SU-DHL-6 (cell line): ENCODE data around the gene ZBTB11.
"Not testable (repeated sequence)": the region's sequence is repeated elsewhere in the genome, so short reads cannot be mapped to it uniquely, and the experiment has no call there.

Source experiments
- H2AFZ ChIP-seq: fragments of 200-600 bp; sonication (generic); 2 replicates; pipeline ENCODE4 v1.6.1; 2014; ENCODE audit warnings: low read depth, mild to moderate bottlenecking, moderate library complexity, mixed read lengths, antibody characterized with exemption, low read length; ENCODE audit not compliant: severe bottlenecking
- H3F3A ChIP-seq: fragments of 200-600 bp; shearing (Covaris generic); 2 replicates; pipeline ENCODE4 v1.6.0; 2016; ENCODE audit warnings: antibody characterized with exemption, mild to moderate bottlenecking; ENCODE audit not compliant: insufficient read depth
- H3K27ac ChIP-seq: fragments of 200-600 bp; sonication (generic); 2 replicates; pipeline ENCODE4 v1.5.1; 2016; ENCODE audit warnings: low read depth, mild to moderate bottlenecking, low read length, moderate library complexity, mixed read lengths
- H3K27me3 ChIP-seq: fragments of 200-600 bp; sonication (generic), shearing (Covaris generic); 2 replicates; pipeline ENCODE4 v1.6.0; 2014; ENCODE audit warnings: mild to moderate bottlenecking, low read length
- H3K36me3 ChIP-seq: fragments of 200-600 bp; sonication (generic); 2 replicates; pipeline ENCODE4 v1.6.1; 2014; ENCODE audit warnings: mild to moderate bottlenecking, low read length, mixed read lengths
- H3K4me2 ChIP-seq: fragments of 300-600, 200-600 bp; shearing (Covaris generic), sonication (generic); 2 replicates; pipeline ENCODE4 v1.6.0; 2014; ENCODE audit warnings: low read length, low read depth, mild to moderate bottlenecking; ENCODE audit not compliant: poor library complexity, severe bottlenecking
- H3K4me3 ChIP-seq: fragments of 200-600 bp; sonication (generic); 2 replicates; pipeline ENCODE4 v1.5.1; 2014; ENCODE audit warnings: antibody characterized with exemption, low read length, mild to moderate bottlenecking, mixed read lengths; ENCODE audit not compliant: insufficient read depth, poor library complexity, severe bottlenecking
- H3K79me2 ChIP-seq: fragments of 200-600 bp; sonication (generic); 2 replicates; pipeline ENCODE4 v1.6.1; 2014; ENCODE audit warnings: mild to moderate bottlenecking, low read length, moderate library complexity; ENCODE audit not compliant: insufficient read depth
- H3K9ac ChIP-seq: fragments of 200-600 bp; sonication (generic); 2 replicates; pipeline ENCODE4 v1.7.0; 2014; ENCODE audit warnings: mild to moderate bottlenecking, low read length
- H3K9me2 ChIP-seq: fragments of 200-600 bp; sonication (generic); replicated peaks from 2 replicates; pipeline ENCODE4 v1.6.1; 2014; ENCODE audit warnings: low read length; ENCODE audit not compliant: insufficient read depth
- H3K9me3 ChIP-seq: fragments of 200-600 bp; sonication (generic); 2 replicates; pipeline ENCODE4 v1.6.1; 2014; ENCODE audit warnings: low read length, mixed read lengths; ENCODE audit not compliant: insufficient read depth
- H4K20me1 ChIP-seq: fragments of 200-600 bp; sonication (generic); 2 replicates; pipeline ENCODE4 v1.6.1; 2014; ENCODE audit warnings: low read depth, mild to moderate bottlenecking, antibody characterized with exemption, low read length, moderate library complexity, mixed read lengths
- CTCF ChIP-seq: fragments of 200-600 bp; sonication (generic); IDR thresholded peaks from one replicate; pipeline ENCODE4 v1.5.1; 2017; ENCODE audit warnings: antibody characterized with exemption, mild to moderate bottlenecking, low read length, moderate library complexity; ENCODE audit not compliant: insufficient read depth, poor library complexity, severe bottlenecking
- EZH2phosphoT487 ChIP-seq: fragments of 200-600 bp; sonication (generic), shearing (Covaris generic); conservative IDR thresholded peaks from 2 replicates; pipeline ENCODE4 v1.6.1; 2018; ENCODE audit warnings: mild to moderate bottlenecking, antibody characterized with exemption, low read length, moderate library complexity, mixed read lengths

ZBTB11 gene

GRCh38 chr3:101618726-101619125 lies 58.2 kb downstream of the ZBTB11 start:
- TF ChIP-seq CTCF (no peak), EZH2phosphoT487 (no peak)
- H3K79me2 ChIP-seq: no peaks in the 10 kb centered on the region

DNA sequence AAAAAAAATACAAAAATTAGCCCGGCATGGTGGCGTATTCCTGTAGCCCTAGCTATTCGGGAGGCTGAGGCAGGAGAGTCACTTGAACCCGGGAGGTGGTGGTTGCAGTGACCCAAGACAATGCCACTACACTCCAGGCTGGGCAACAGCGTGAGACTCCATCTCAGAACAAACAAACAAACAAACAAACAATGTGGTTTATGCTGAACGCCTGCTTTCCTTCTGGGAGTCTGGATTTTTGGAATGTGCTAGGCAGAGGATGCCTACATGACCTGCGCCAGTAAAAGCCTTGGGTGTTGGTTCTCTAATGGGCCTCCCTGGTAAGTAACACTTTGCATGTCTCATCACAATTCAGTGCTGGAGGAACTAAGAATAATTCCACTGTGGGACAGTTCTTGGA lies 59.5 kb downstream of the ZBTB11 start:
- H3K9me2 ChIP-seq: no peaks in the 10 kb centered on the region
- H3K9ac ChIP-seq: no peak overlapping the region
- no peaks in the 10 kb centered on the region for H3K79me2 ChIP-seq
- H3K9me3 ChIP-seq: no peaks in the 10 kb centered on the region
- TF ChIP-seq EZH2phosphoT487 (no peak), CTCF (no peak)
- no peak overlapping the region for H2AFZ ChIP-seq
- no peaks in the 10 kb centered on the region for H3K36me3 ChIP-seq
- H3K4me2 ChIP-seq: no peak overlapping the region
- no peaks in the 10 kb centered on the region for H3F3A ChIP-seq
- no peak overlapping the region for H3K4me3 ChIP-seq
- H4K20me1 ChIP-seq: no peaks in the 10 kb centered on the region
- no peak overlapping the region for H3K27ac ChIP-seq
- no peaks in the 10 kb centered on the region for H3K27me3 ChIP-seq

More at GRCh38 chr3:101618726-101619125, 58.2 kb downstream of the ZBTB11 start:
- Histone ChIP-seq H3K9ac (no peak overlapping the region), H3K4me2 (no peak overlapping the region), H3K9me3 (no peaks in the 10 kb centered on the region), H2AFZ (no peak overlapping the region), H3K27me3 (no peaks in the 10 kb centered on the region), H4K20me1 (no peaks in the 10 kb centered on the region), H3F3A (no peaks in the 10 kb centered on the region), H3K9me2 (no peaks in the 10 kb centered on the region), H3K4me3 (no peak overlapping the region), H3K36me3 (no peaks in the 10 kb centered on the region), H3K27ac (no peak overlapping the region)

DNA sequence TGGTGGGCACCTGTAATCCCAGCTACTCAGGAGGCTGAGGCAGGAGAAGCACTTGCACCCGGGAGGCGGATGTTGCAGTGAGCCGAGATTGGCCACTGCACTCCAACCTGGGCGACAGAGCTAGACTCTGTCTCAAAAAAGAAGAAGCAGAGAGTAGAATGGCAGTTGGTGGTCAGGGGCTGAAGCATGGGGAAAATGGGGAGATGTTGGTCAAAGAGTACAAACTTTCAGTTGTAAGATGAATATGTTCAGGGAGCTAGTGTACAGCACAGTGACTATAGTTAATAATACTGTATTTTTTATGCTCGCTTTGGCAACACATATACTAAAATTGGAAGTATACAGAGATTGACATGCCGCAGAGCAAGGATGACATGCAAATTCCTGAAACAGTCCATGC lies 61.4 kb downstream of the ZBTB11 start:
- H2AFZ ChIP-seq: peak overlapping the region; percentile 43
- TF ChIP-seq CTCF (no peak), EZH2phosphoT487 (no peak)
- H3K9me2 ChIP-seq: no peaks in the 10 kb centered on the region
- H3K79me2 ChIP-seq: no peaks in the 10 kb centered on the region
- H3F3A ChIP-seq: peaks cover 2% of the 10 kb centered on the region; the same call in 1 of the 2 replicates
- no peaks in the 10 kb centered on the region for H3K36me3 ChIP-seq
- H3K9me3 ChIP-seq: no peaks in the 10 kb centered on the region
- H3K4me2 ChIP-seq: peak overlapping the region; percentile 42
- H3K27ac ChIP-seq: peak overlapping the region; percentile 74
- no peaks in the 10 kb centered on the region for H4K20me1 ChIP-seq
- H3K27me3 ChIP-seq: no peaks in the 10 kb centered on the region
- H3K9ac ChIP-seq: 0 out of 2 replicates have a peak overlapping the region, but pooled peaks have one; percentile 23
- no peak overlapping the region for H3K4me3 ChIP-seq

DNA sequence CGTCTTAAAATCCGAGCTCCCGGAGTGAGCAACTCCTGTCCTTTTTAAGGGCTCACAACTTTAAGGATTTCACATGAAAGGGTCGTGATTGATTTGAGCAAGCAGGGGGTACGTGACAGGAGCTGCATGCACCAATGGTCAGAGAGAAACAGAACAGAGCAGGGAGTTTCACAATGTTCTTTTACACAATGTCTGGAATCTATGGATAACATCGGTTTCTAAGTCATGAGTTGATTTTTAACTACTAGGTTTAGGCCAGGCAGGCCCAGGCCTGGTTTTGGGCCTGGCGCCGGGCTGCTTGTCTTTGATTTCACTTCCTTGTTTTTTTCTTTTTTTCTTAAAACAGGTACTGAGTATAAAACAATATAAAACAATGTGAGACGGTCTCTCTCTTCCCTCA lies 63.9 kb downstream of the ZBTB11 start:
- peak overlapping the region; percentile 85 for H2AFZ ChIP-seq
- peak overlapping the region; percentile 38 for H3K4me2 ChIP-seq
- not testable (repeated sequence) for H3K36me3 ChIP-seq, H3F3A ChIP-seq, H3K4me3 ChIP-seq, H3K79me2 ChIP-seq, H3K9me2 ChIP-seq, H3K9me3 ChIP-seq, H3K27me3 ChIP-seq, H4K20me1 ChIP-seq
- H3K9ac ChIP-seq: peak overlapping the region; percentile 35
- peak overlapping the region; percentile 66 for H3K27ac ChIP-seq
